Common myeloid progenitor, CD34-positive (primary cell): Measurements from ENCODE around the gene OTOG.

Experiments
- CTCF ChIA-PET: fragments of 350-600 bp; sonication (Branson Sonifier 250); formaldehyde crosslinking; loops from one replicate; lab custom pipeline; 2021; ENCODE audit warnings: antibody characterized with exemption; lab: Charles Lee
- POLR2A ChIA-PET: fragments of 350-600 bp; sonication (Branson Sonifier 250); formaldehyde crosslinking; loops from one replicate; lab custom pipeline; 2021; ENCODE audit warnings: antibody characterized with exemption; lab: Charles Lee
- DNase-seq, 3 donors: peaks; one replicate each; pipeline versions ENCODE4 v3.0.0 to v3.0.0-alpha.2; 2013
- H3K27ac ChIP-seq, 2 experiments: 1 replicate in 1 of 2; 2 replicates in 1 of 2; pipeline ENCODE4 v1.7.0; 2013; ENCODE audit warnings: inconsistent platforms in 2 of 2, low read length in 2 of 2, mild to moderate bottlenecking in 2 of 2, low read depth in 1 of 2, moderate library complexity in 1 of 2; ENCODE audit not compliant: severe bottlenecking in 2 of 2, insufficient read depth in 1 of 2, poor library complexity in 1 of 2
- H3K27me3 ChIP-seq, 5 experiments: replicated peaks in 2 of 5; 1 replicate in 3 of 5; 2 replicates in 2 of 5; pipeline versions ENCODE4 v1.6.1 to v1.7.0; 2013; ENCODE audit warnings: low read length in 4 of 5, mild to moderate bottlenecking in 2 of 5, moderate library complexity in 2 of 5, inconsistent platforms in 1 of 5; ENCODE audit not compliant: insufficient read depth in 5 of 5, control insufficient read depth in 4 of 5
- H3K36me3 ChIP-seq, 4 experiments: 1 replicate in 2 of 4; 2 replicates in 2 of 4; pipeline versions ENCODE4 v1.6.1 to v1.7.0; 2013; ENCODE audit warnings: low read length in 3 of 4, control low read depth in 1 of 4, mild to moderate bottlenecking in 1 of 4; ENCODE audit not compliant: control insufficient read depth in 4 of 4, insufficient read depth in 4 of 4
- H3K4me1 ChIP-seq, 4 experiments: 1 replicate in 3 of 4; 2 replicates in 1 of 4; pipeline versions ENCODE4 v1.6.1 to v1.7.1; 2013; ENCODE audit warnings: low read length in 3 of 4, mild to moderate bottlenecking in 3 of 4, control low read depth in 1 of 4, inconsistent platforms in 1 of 4, moderate library complexity in 1 of 4; ENCODE audit not compliant: control insufficient read depth in 4 of 4, insufficient read depth in 4 of 4; ENCODE audit errors: control extremely low read depth in 1 of 4
- H3K4me3 ChIP-seq, 7 experiments: 1 replicate in 4 of 7; 2 replicates in 3 of 7; pipeline versions ENCODE4 v1.5.1 to v1.7.0; 2013; ENCODE audit warnings: mild to moderate bottlenecking in 7 of 7, low read length in 6 of 7, moderate library complexity in 6 of 7, inconsistent platforms in 2 of 7, low read depth in 2 of 7, control low read depth in 1 of 7; ENCODE audit not compliant: insufficient read depth in 4 of 7, control insufficient read depth in 1 of 7; ENCODE audit errors: extremely low read depth in 1 of 7
- H3K9me3 ChIP-seq, 5 experiments: 1 replicate in 4 of 5; 2 replicates in 1 of 5; pipeline versions ENCODE4 v1.6.1 to v1.7.1; 2013; ENCODE audit warnings: low read length in 4 of 5, mild to moderate bottlenecking in 2 of 5, inconsistent platforms in 1 of 5, low read depth in 1 of 5, moderate library complexity in 1 of 5; ENCODE audit not compliant: control insufficient read depth in 4 of 5, insufficient read depth in 2 of 5; ENCODE audit errors: control extremely low read depth in 1 of 5
- WGBS: methylation state at CpG from one replicate; pipeline ENCODE4 v1.1.5; 2013; ENCODE audit not compliant: insufficient coverage; 5-methylcytosine and 5-hydroxymethylcytosine counted together

OTOG gene

DNA sequence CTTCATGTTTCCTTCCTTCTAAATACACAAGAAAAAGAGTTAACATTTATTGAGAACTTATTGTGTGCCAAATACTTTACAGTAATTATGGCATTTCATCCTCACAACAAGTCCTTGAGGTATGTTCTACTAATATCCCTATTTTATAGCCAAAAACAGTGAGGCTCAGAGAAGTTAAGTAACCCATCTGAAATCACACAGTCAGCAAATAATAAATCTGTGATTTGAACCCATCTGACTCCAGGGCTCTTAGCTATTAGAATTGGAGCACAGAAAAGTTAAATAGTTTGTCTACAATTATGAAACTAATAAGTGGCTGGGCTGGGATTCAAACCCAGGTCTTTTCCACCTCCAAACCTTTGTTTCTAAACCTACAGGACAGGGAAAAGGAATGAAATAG, 135.8 kb downstream of the OTOG start:
- no peaks in the 10 kb centered on the region for H3K36me3 ChIP-seq
- DNase-seq: no peak
- ChIA-PET POLR2A (no interaction called here), CTCF (no interaction called here)
- H3K9me3 ChIP-seq: no peaks in the 10 kb centered on the region
- H3K4me1 ChIP-seq: no peaks in the 10 kb centered on the region
- peaks cover 0 to 60% (median 7%) of the 10 kb centered on the region in 5 experiments for H3K27me3 ChIP-seq
- no peak overlapping the region for H3K4me3 ChIP-seq
- no peak overlapping the region for H3K27ac ChIP-seq

DNA sequence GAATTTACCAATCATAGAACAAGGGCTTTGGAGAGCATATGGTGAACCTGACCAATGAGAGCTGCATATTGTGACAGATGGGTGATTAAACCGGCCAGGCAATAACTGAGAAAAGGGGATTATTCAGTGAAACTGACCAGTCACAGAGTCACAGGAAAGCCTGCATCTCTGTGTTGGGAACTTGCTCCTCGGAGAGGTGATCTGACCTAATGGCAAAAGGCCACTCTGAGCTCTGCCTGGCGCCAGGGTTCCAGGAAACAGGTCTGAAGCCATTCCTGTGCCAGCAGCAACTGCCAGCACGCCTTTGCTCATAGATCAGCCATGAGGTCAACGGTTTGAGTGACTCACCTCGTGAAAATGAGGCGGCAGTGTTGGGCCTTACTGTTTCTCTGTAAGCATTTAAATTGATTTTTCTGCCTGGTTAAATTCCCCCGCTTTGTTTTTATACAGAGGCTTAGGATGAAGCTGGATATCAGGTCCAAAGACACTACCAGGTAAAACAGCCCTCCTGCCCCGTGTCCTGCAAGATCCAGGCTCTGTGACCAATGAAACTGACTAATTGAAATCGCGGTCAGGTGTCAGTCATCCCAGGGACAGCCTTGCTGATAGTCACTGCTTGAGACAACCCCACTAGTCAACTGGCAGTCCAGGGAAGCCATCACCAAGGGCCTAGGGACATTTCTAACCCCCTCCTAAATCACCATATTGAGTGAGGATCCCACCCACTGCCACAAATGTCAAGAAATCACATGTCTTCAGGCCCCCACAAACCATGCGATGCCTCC, 136.5 kb downstream of the OTOG start:
- CTCF ChIA-PET: no interaction called here
- no peak overlapping the region for H3K27ac ChIP-seq
- POLR2A ChIA-PET: no interaction called here
- DNase-seq: no peak
- H3K27me3 ChIP-seq: peaks cover 0 to 67% (median 8%) of the 10 kb centered on the region in 5 experiments
- no peaks in the 10 kb centered on the region for H3K36me3 ChIP-seq
- H3K4me1 ChIP-seq: no peaks in the 10 kb centered on the region
- WGBS: 89% methylated on average over 11 of the region's 12 CpGs
- no peaks in the 10 kb centered on the region for H3K9me3 ChIP-seq
- no peak overlapping the region for H3K4me3 ChIP-seq

DNA sequence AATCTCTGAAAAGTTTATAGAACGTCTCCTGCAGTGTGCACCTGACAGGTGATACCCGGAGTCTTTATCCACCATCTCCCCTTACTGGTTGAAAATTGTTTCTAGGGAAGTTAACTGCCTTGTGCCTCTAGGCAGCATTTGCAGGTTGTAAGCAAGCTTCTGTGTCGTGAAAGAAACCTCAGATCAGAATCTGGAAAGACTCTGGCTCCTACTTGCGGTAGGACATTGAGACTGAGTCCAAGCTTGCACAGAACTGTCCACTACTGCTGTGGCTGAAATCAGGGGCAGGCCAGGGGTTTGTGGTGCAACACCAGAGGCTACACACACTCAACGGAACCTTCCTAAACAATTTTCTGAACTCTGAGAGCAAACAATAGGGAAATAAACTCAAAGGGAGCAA, 137.5 kb downstream of the OTOG start:
- Histone ChIP-seq H3K4me3 (no peak overlapping the region), H3K27me3 (peaks cover 0 to 68% (median 8%) of the 10 kb centered on the region in 5 experiments), H3K27ac (no peak overlapping the region), H3K9me3 (no peaks in the 10 kb centered on the region), H3K36me3 (no peaks in the 10 kb centered on the region), H3K4me1 (no peaks in the 10 kb centered on the region)
- ChIA-PET POLR2A (no interaction called here), CTCF (no interaction called here)
- 94% methylated on average over 5 of the region's 5 CpGs for WGBS
- DNase-seq: no peak

DNA sequence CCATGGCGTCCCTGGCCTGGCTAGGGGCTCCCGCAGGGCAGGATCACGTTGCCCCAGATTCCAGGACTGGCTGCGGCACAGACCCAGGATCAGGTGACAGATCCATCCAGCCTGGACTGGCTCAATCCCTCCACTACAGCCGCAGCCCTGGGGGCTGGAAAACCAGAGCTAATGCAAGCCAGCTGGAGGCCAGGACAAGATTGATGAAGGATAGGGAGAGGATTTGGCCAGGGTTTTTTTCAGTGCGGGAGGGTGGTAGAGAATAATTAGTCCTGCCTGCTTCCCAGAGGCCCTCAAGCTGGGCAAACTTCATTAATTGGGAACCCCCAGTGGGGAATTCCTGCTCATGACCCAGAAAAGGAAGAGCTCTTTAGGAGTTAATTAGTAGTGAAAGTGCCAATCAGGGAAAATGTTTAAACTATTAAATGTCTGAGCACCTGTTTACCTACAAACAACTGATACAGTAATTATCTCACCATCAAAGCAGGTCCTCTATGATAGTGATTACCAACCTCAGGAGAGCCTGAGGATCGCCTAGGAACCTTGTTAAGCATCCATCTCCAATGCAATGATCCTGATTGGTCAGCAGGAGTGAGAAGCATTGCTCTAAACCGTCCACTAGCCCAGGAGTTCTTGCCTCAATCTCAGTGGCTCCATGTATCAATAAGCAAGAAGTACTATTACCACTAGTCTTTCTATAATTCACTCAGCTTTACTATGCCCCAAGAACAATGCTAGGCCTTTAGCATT, 139.3 kb downstream of the OTOG start:
- Histone ChIP-seq H3K9me3 (no peaks in the 10 kb centered on the region), H3K27me3 (peaks cover 2 to 66% (median 15%) of the 10 kb centered on the region in 5 experiments), H3K4me3 (no peak overlapping the region), H3K36me3 (no peaks in the 10 kb centered on the region), H3K27ac (no peak overlapping the region), H3K4me1 (no peaks in the 10 kb centered on the region)
- DNase-seq: no peak
- 59% methylated on average over 7 of the region's 8 CpGs for WGBS
- ChIA-PET POLR2A (no interaction called here), CTCF (no interaction called here)

DNA sequence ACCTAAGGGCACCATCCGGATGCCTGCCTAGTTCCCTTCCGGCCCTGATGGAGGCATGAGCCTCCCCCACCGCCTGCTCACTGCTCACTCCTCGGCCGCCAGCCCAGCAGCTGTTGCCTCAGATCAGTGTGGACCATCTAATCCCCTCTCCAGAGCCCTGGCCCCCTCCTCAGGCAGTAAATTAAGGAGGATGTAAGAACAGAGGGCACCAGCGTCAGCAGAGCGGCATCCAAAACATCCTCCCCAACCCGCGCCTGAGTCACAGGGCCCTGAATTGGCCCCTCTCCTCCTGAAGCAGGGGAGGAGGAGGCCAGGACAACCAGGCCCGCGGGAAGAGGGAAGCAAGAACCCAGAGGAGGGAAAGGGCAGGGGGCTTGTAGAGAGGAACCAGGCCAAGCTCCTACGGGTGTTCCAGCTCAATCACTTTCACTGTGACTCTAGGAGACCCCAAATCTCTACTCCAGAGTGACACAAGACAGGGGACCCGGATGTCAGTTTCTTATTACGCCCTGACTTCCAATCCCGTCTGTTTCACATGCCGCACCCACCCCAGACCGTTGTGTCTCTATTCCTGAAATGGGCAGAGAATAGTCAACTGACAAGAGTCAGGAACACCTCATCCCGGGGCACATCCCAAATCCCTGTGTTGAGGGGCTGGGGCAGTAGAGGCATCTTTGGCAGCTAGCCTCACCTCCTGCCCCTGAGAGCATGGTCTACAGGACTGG, 141.0 kb downstream of the OTOG start:
- WGBS: 90% methylated on average over 15 of the region's 18 CpGs
- no peaks in the 10 kb centered on the region for H3K4me1 ChIP-seq
- H3K4me3 ChIP-seq: no peak overlapping the region
- DNase-seq: no peak
- CTCF ChIA-PET: no interaction called here
- no peaks in the 10 kb centered on the region for H3K9me3 ChIP-seq
- H3K36me3 ChIP-seq: no peaks in the 10 kb centered on the region
- POLR2A ChIA-PET: no interaction called here
- peaks cover 2 to 77% (median 15%) of the 10 kb centered on the region in 5 experiments for H3K27me3 ChIP-seq
- H3K27ac ChIP-seq: no peak overlapping the region

DNA sequence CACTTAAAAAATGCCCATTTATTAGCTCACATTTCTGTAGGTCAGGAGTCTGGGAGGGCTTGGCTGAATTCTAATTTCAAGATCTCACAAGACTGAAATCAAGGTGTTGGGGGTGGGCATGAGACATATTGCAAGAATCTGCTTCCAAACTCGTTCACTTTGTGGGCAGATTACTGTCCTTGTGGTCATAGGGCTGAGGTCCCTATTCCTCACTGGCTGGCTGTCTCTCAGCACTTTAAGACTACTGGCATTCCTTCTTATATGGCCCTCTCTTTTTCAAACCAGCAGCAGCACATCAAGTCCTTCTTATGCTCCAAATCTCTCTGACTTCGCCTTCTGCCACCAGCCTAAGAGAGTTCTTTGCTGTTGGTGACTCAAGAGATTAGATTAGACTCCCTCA, 144.5 kb downstream of the OTOG start:
- no peaks in the 10 kb centered on the region for H3K36me3 ChIP-seq
- no peak overlapping the region for H3K27ac ChIP-seq
- peaks cover 12 to 83% (median 18%) of the 10 kb centered on the region in 5 experiments for H3K27me3 ChIP-seq
- CTCF ChIA-PET: no interaction called here
- no peak for DNase-seq
- POLR2A ChIA-PET: no interaction called here
- H3K4me3 ChIP-seq: no peak overlapping the region
- H3K4me1 ChIP-seq: peaks cover 0 to 2% (median 0%) of the 10 kb centered on the region in 4 experiments
- 89% methylated on average over 2 of the region's 2 CpGs for WGBS
- H3K9me3 ChIP-seq: peaks cover 0 to 2% (median 0%) of the 10 kb centered on the region in 5 experiments
